SK-N-MC (cell line): ENCODE measurements around the gene LPIN2.

Source experiments
- EZH2 ChIP-seq: fragments of 200-600 bp; sonication (generic); IDR thresholded peaks from one replicate; pipeline ENCODE4 v1.6.1; 2017; ENCODE audit warnings: antibody characterized with exemption
- FOXP2 ChIP-seq: optimal IDR thresholded peaks from 2 replicates; pipeline ENCODE3; 2011; ENCODE audit warnings: mild to moderate bottlenecking, moderate library complexity; ENCODE audit not compliant: insufficient read depth; ENCODE audit errors: extremely low read length, control extremely low read depth
- POLR2AphosphoS5 ChIP-seq: IDR thresholded peaks from 2 replicates; pipeline ENCODE4 v1.6.1; 2012; ENCODE audit warnings: mild to moderate bottlenecking, low read depth, low read length, borderline replicate concordance

DNA sequence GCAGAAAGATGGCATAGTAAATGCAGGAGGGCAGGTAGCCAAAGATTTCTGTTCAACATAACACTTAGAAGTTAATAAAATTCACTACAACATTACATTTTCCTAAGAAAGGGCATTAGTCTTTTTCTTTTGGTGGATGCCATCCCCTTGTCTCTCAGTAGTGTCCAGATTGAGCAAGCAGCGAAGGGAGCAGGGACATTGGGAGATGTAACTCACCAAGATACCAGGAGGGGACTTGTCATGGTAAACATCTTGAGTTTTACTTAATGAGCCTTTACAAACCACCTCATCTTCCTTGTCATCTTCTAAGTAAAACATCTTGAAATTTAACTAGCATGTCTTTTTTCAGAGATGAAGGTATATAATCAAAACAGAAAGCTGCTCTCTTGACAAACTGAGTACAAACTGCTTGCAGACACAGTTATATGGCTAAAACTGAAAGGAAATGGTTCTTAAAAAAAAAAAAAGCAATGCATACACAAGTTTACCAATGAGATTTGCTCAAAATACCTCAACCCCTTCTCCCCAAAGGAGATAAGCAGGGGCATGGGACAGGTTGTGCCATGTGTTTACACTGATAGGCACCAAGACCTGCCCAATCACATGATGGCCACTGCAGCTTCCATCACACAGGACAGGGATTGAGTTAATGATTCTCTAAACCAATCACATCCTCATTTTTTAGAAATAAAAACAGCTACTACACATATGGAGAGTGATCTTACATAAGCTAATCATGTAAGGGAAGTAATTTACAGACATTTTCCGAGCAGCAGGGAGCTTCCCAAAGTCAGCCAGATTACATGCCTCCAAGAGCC is 30.3 kb downstream of the LPIN2 start:
- TF ChIP-seq POLR2AphosphoS5: no peak
- TF ChIP-seq EZH2: no peak
- TF ChIP-seq FOXP2: no peak
